Vagina (tissue), 2 donors: ENCODE measurements around the gene SLC9C2.

ENCODE experiments used
- POLR2A ChIP-seq, 2 donors: fragments of 450-650 bp; IDR thresholded peaks; one replicate each; pipeline ENCODE4 v1.6.1; 2017; ENCODE audit warnings: antibody characterized with exemption in 2 of 2, mild to moderate bottlenecking in 2 of 2, moderate library complexity in 2 of 2
- POLR2AphosphoS5 ChIP-seq, 2 donors: sonication (generic); formaldehyde crosslinking; IDR thresholded peaks; one replicate each; pipeline ENCODE4 v1.9.0; 2017; ENCODE audit warnings: antibody characterized with exemption in 2 of 2, mild to moderate bottlenecking in 2 of 2, low read depth in 1 of 2; ENCODE audit not compliant: insufficient read depth in 1 of 2
- TF ChIP-seq, protein P1 (sequence below), 3 experiments: fragments of 450-650 bp in 2 of 3; fragments of 200-600 bp in 1 of 3; sonication (generic) in 1 of 3; IDR thresholded peaks; one replicate each; pipeline ENCODE4 v1.5.1; 2017 to 2019; ENCODE audit warnings: antibody characterized with exemption in 3 of 3, mild to moderate bottlenecking in 2 of 3, moderate library complexity in 2 of 3

DNA sequence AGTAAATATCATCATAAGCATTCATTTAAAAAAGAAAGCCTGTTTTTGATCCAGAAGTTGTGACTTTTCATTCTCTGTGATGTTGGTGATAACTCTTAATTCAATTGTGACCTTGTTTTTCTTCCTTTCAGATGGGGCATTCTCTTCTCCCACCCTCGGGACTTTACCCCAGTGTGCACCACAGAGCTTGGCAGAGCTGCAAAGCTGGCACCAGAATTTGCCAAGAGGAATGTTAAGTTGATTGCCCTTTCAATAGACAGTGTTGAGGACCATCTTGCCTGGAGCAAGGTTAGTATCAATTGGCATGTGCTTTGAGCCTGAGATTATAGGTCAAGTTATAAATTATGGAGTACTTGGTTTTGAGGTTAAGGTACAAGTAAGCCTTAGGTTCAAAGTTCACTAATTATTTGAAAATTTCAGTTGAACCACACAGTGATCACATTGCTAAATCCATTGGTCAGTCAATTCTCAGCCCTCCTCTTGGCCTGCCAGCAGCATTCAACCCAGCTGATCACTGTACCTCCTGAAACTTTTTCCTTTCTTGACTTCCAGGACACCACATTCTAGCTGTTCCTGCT, 121.6 kb downstream of the SLC9C2 start:
- TF ChIP-seq, protein P1, sequence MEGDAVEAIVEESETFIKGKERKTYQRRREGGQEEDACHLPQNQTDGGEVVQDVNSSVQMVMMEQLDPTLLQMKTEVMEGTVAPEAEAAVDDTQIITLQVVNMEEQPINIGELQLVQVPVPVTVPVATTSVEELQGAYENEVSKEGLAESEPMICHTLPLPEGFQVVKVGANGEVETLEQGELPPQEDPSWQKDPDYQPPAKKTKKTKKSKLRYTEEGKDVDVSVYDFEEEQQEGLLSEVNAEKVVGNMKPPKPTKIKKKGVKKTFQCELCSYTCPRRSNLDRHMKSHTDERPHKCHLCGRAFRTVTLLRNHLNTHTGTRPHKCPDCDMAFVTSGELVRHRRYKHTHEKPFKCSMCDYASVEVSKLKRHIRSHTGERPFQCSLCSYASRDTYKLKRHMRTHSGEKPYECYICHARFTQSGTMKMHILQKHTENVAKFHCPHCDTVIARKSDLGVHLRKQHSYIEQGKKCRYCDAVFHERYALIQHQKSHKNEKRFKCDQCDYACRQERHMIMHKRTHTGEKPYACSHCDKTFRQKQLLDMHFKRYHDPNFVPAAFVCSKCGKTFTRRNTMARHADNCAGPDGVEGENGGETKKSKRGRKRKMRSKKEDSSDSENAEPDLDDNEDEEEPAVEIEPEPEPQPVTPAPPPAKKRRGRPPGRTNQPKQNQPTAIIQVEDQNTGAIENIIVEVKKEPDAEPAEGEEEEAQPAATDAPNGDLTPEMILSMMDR (IDR thresholded peaks at IDR 0.05): no peak
- no peak for TF ChIP-seq POLR2A (IDR thresholded peaks at IDR 0.05)
- no peak for TF ChIP-seq POLR2AphosphoS5 (IDR thresholded peaks at IDR 0.05; ENCODE audit: insufficient read depth in 1 of 2, low read depth in 1 of 2)
